ENCODE measurements around the gene ETS2. TPM values are rescaled to one million over a fixed set of nuclear protein-coding genes. Genes with fewer than 3 reads are reported as not detected.

The ETS2 gene
- total and polyA plus RNA-seq, 2 experiments from 2014 or later = 19.5 to 36.8 TPM

DNA sequence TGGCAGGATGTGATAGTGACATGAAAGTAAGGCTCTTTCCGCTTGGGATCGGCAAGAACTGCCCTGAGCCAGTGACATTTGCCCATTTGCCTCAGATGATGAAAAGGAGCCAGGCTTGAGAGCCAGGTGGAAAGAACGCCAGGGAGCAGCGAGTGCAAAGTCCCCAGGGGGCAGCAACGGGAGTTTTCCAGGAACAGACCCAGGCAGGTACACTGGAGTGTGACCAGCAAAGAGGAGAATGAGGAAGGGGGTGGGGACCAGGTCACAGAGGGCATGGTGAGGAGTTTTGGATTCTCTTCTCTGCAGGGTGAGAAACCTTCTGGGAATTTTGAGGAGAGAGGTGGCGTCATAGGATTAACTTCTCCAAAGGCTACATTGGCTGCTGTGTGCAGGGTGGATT, 10.8 kb upstream of the ETS2 start:
- Histone ChIP-seq H3K27me3 (ENCODE audit: insufficient read depth) (no peaks in the 10 kb centered on the region), H4K20me1 (replicated peaks; ENCODE audit: insufficient read depth) (no peaks in the 10 kb centered on the region), H3K27ac (ENCODE audit: low read depth) (no peak overlapping the region), H3K4me3 (no peak overlapping the region), H3K4me2 (no peak overlapping the region), H3K9me2 (ENCODE audit: insufficient read depth) (0 out of 2 replicates have a peak, but pooled peaks cover under 1% of the 10 kb centered on the region), H3F3A (replicated peaks; ENCODE audit: low read depth) (no peaks in the 10 kb centered on the region), H3K4me1 (ENCODE audit: insufficient read depth) (no peaks in the 10 kb centered on the region), H3K36me3 (ENCODE audit: insufficient read depth) (no peaks in the 10 kb centered on the region), H2AFZ (no peak overlapping the region), H3K79me2 (replicated peaks; ENCODE audit: insufficient read depth) (no peaks in the 10 kb centered on the region)
- Mint-ChIP-seq H3K27me3 (ENCODE audit: insufficient read depth, low read depth, poor library complexity) (peaks cover 7% of the 10 kb centered on the region), H3K4me3 (no peak overlapping the region), H3K9me3 (no peaks in the 10 kb centered on the region), H3K27ac (no peak overlapping the region), H3K4me1 (peaks cover 11% of the 10 kb centered on the region), H3K36me3 (ENCODE audit: low read depth) (no peaks in the 10 kb centered on the region; the same call in 2 of the 3 replicates)
- TF ChIP-seq ZNF331 (CRISPR knock-in tag; IDR thresholded peaks at IDR 0.05; ENCODE audit: low read depth) (no peak), ETS1 (IDR thresholded peaks at IDR 0.05) (no peak), STAT1 (IDR thresholded peaks at IDR 0.05; ENCODE audit: unreplicated experiment) (no peak), POLR2AphosphoS5 (IDR thresholded peaks at IDR 0.05; ENCODE audit: low read depth) (no peak), EZH2phosphoT487 (IDR thresholded peaks at IDR 0.05; ENCODE audit: unreplicated experiment) (no peak), CREB1 (CRISPR knock-in tag; IDR thresholded peaks at IDR 0.05; ENCODE audit: low read depth) (no peak), NANOG (IDR thresholded peaks at IDR 0.05; ENCODE audit: borderline replicate concordance) (no peak), ZNF114 (CRISPR knock-in tag; IDR thresholded peaks at IDR 0.05) (no peak), EZH2 (IDR thresholded peaks at IDR 0.05; ENCODE audit: low read depth, unreplicated experiment) (no peak), JUNB (IDR thresholded peaks at IDR 0.05; ENCODE audit: unreplicated experiment) (no peak), REST (IDR thresholded peaks at IDR 0.05; ENCODE audit: unreplicated experiment) (no peak)
- TF ChIP-seq, protein P1, sequence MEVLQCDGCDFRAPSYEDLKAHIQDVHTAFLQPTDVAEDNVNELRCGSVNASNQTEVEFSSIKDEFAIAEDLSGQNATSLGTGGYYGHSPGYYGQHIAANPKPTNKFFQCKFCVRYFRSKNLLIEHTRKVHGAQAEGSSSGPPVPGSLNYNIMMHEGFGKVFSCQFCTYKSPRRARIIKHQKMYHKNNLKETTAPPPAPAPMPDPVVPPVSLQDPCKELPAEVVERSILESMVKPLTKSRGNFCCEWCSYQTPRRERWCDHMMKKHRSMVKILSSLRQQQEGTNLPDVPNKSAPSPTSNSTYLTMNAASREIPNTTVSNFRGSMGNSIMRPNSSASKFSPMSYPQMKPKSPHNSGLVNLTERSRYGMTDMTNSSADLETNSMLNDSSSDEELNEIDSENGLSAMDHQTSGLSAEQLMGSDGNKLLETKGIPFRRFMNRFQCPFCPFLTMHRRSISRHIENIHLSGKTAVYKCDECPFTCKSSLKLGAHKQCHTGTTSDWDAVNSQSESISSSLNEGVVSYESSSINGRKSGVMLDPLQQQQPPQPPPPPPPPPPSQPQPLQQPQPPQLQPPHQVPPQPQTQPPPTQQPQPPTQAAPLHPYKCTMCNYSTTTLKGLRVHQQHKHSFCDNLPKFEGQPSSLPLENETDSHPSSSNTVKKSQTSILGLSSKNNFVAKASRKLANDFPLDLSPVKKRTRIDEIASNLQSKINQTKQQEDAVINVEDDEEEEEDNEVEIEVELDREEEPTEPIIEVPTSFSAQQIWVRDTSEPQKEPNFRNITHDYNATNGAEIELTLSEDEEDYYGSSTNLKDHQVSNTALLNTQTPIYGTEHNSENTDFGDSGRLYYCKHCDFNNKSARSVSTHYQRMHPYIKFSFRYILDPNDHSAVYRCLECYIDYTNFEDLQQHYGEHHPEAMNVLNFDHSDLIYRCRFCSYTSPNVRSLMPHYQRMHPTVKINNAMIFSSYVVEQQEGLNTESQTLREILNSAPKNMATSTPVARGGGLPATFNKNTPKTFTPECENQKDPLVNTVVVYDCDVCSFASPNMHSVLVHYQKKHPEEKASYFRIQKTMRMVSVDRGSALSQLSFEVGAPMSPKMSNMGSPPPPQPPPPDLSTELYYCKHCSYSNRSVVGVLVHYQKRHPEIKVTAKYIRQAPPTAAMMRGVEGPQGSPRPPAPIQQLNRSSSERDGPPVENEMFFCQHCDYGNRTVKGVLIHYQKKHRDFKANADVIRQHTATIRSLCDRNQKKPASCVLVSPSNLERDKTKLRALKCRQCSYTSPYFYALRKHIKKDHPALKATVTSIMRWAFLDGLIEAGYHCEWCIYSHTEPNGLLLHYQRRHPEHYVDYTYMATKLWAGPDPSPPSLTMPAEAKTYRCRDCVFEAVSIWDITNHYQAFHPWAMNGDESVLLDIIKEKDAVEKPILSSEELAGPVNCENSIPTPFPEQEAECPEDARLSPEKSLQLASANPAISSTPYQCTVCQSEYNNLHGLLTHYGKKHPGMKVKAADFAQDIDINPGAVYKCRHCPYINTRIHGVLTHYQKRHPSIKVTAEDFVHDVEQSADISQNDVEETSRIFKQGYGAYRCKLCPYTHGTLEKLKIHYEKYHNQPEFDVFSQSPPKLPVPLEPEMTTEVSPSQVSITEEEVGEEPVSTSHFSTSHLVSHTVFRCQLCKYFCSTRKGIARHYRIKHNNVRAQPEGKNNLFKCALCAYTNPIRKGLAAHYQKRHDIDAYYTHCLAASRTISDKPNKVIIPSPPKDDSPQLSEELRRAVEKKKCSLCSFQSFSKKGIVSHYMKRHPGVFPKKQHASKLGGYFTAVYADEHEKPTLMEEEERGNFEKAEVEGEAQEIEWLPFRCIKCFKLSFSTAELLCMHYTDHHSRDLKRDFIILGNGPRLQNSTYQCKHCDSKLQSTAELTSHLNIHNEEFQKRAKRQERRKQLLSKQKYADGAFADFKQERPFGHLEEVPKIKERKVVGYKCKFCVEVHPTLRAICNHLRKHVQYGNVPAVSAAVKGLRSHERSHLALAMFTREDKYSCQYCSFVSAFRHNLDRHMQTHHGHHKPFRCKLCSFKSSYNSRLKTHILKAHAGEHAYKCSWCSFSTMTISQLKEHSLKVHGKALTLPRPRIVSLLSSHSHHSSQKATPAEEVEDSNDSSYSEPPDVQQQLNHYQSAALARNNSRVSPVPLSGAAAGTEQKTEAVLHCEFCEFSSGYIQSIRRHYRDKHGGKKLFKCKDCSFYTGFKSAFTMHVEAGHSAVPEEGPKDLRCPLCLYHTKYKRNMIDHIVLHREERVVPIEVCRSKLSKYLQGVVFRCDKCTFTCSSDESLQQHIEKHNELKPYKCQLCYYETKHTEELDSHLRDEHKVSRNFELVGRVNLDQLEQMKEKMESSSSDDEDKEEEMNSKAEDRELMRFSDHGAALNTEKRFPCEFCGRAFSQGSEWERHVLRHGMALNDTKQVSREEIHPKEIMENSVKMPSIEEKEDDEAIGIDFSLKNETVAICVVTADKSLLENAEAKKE (CRISPR knock-in tag; IDR thresholded peaks at IDR 0.05) = no peak
- TF ChIP-seq, protein P2, sequence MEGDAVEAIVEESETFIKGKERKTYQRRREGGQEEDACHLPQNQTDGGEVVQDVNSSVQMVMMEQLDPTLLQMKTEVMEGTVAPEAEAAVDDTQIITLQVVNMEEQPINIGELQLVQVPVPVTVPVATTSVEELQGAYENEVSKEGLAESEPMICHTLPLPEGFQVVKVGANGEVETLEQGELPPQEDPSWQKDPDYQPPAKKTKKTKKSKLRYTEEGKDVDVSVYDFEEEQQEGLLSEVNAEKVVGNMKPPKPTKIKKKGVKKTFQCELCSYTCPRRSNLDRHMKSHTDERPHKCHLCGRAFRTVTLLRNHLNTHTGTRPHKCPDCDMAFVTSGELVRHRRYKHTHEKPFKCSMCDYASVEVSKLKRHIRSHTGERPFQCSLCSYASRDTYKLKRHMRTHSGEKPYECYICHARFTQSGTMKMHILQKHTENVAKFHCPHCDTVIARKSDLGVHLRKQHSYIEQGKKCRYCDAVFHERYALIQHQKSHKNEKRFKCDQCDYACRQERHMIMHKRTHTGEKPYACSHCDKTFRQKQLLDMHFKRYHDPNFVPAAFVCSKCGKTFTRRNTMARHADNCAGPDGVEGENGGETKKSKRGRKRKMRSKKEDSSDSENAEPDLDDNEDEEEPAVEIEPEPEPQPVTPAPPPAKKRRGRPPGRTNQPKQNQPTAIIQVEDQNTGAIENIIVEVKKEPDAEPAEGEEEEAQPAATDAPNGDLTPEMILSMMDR (conservative IDR thresholded peaks at IDR 0.05; ENCODE audit: low read depth in 2 of 2) = no peak
- ATAC-seq (no peak), DNase-seq (ENCODE audit: low spot score) (no peak)

Data from GM23338 (cell line).